ENCODE results near the gene HS1BP3.
A peak's percentile ranks its signal among the peaks of the same experiment; 100 is the strongest.

Gene HS1BP3

DNA sequence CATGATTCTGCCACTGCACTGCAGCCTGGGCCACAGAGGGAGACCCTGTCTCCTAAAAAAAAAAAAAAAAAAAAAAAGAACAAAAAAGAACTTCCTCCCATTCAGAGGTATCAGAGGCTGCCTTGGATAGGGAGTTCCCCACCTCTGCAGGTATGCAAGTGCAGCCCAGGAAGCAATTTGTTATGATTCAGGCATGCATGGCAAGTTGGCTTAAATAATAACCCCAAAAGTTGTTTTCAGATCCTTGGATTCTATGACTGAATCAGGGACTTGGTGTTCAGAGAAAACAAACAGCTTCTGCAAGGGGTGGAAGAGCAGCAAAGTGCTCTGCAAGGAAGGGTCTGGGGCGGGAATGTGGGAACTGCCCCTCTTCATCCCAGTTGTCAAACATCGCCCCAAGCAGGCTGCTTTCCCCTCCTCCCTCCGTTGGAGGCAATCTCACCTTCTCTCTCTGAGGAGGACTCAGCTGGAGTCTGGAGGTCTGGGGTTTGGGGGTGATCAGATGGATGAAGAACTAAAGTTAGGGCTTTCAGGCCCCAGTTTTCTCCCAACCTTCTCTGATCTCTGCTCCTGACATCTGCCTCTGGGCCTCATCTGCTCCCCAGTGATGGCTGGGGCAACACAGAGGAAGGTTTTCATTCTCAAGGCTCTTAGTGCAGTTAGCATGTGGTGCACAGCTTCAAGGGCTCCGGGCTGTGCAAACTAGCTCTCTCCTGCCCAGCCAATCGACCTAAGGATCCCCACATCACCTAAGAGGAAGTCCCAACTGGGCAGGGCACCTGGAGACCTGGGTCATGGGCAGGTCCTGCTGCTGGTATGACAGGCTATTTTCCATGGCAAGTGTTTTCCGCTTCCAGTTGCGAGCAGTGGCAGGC is 12.5 kb upstream of the HS1BP3 start:
- TF ChIP-seq NFIC (IDR thresholded peaks at IDR 0.05) (no peak), TAF1 (IDR thresholded peaks at IDR 0.05; ENCODE audit: low read depth) (no peak), YY1 (IDR thresholded peaks at IDR 0.05; ENCODE audit: low read depth) (no peak), RAD21 (IDR thresholded peaks at IDR 0.05; ENCODE audit: low read depth) (no peak), CEBPB (IDR thresholded peaks at IDR 0.05) (no peak), FOXM1 (IDR thresholded peaks at IDR 0.05; ENCODE audit: borderline replicate concordance, low read depth) (no peak), EGR1 (IDR thresholded peaks at IDR 0.05) (no peak), EP300 (IDR thresholded peaks at IDR 0.05; ENCODE audit: borderline replicate concordance) (no peak), ZBTB7A (IDR thresholded peaks at IDR 0.05; ENCODE audit: low read depth) (no peak), TCF12 (IDR thresholded peaks at IDR 0.05; ENCODE audit: low read depth) (no peak), CREB1 (IDR thresholded peaks at IDR 0.05; ENCODE audit: low read depth) (no peak), TEAD4 (IDR thresholded peaks at IDR 0.05) (no peak)
- TF ChIP-seq, protein P1, sequence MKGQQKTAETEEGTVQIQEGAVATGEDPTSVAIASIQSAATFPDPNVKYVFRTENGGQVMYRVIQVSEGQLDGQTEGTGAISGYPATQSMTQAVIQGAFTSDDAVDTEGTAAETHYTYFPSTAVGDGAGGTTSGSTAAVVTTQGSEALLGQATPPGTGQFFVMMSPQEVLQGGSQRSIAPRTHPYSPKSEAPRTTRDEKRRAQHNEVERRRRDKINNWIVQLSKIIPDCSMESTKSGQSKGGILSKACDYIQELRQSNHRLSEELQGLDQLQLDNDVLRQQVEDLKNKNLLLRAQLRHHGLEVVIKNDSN (IDR thresholded peaks at IDR 0.05): no peak
- TF ChIP-seq, protein P2, sequence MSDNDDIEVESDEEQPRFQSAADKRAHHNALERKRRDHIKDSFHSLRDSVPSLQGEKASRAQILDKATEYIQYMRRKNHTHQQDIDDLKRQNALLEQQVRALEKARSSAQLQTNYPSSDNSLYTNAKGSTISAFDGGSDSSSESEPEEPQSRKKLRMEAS (IDR thresholded peaks at IDR 0.05): no peak
- TF ChIP-seq, protein P3, sequence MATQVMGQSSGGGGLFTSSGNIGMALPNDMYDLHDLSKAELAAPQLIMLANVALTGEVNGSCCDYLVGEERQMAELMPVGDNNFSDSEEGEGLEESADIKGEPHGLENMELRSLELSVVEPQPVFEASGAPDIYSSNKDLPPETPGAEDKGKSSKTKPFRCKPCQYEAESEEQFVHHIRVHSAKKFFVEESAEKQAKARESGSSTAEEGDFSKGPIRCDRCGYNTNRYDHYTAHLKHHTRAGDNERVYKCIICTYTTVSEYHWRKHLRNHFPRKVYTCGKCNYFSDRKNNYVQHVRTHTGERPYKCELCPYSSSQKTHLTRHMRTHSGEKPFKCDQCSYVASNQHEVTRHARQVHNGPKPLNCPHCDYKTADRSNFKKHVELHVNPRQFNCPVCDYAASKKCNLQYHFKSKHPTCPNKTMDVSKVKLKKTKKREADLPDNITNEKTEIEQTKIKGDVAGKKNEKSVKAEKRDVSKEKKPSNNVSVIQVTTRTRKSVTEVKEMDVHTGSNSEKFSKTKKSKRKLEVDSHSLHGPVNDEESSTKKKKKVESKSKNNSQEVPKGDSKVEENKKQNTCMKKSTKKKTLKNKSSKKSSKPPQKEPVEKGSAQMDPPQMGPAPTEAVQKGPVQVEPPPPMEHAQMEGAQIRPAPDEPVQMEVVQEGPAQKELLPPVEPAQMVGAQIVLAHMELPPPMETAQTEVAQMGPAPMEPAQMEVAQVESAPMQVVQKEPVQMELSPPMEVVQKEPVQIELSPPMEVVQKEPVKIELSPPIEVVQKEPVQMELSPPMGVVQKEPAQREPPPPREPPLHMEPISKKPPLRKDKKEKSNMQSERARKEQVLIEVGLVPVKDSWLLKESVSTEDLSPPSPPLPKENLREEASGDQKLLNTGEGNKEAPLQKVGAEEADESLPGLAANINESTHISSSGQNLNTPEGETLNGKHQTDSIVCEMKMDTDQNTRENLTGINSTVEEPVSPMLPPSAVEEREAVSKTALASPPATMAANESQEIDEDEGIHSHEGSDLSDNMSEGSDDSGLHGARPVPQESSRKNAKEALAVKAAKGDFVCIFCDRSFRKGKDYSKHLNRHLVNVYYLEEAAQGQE (IDR thresholded peaks at IDR 0.05; ENCODE audit: low read depth): no peak

DNA sequence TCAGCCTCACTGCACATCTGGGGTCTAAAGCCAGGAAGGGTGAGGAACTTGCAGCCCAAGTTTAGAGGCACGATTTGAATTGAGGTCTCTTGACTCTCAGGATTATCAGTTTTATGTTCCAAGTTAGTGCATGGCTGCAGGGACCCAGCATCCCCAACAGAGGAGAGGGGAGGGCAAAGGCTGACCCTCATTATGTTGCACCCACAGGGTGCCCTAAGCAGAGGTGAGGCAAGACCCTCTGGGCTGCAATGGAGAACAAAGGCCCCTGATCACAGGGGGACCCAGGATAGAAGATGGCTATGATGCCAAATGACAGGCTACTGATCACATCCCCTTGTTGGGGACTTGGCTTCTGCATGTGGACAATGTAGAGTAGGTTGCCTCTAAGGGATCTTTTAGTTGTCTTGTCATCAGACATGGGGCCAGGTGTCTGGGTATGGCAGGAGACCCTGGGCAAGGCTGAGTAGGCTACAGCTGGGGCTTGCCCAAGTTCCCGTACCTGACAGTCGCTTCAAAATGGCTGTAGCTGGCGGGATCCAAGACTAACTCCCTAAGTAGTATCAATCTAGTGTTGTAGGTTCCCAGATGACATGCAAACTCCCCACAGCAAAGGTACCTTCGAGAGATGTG is 11.5 kb upstream of the HS1BP3 start:
- TF ChIP-seq NFIC (IDR thresholded peaks at IDR 0.05) (no peak), TAF1 (IDR thresholded peaks at IDR 0.05; ENCODE audit: low read depth) (no peak), CREB1 (IDR thresholded peaks at IDR 0.05; ENCODE audit: low read depth) (no peak), CEBPB (IDR thresholded peaks at IDR 0.05) (no peak), ZBTB7A (IDR thresholded peaks at IDR 0.05; ENCODE audit: low read depth) (no peak), EP300 (IDR thresholded peaks at IDR 0.05; ENCODE audit: borderline replicate concordance) (no peak), YY1 (IDR thresholded peaks at IDR 0.05; ENCODE audit: low read depth) (no peak), TCF12 (IDR thresholded peaks at IDR 0.05; ENCODE audit: low read depth) (no peak), RAD21 (IDR thresholded peaks at IDR 0.05; ENCODE audit: low read depth) (no peak), TEAD4 (IDR thresholded peaks at IDR 0.05) (no peak), FOXM1 (IDR thresholded peaks at IDR 0.05; ENCODE audit: borderline replicate concordance, low read depth) (no peak), EGR1 (IDR thresholded peaks at IDR 0.05) (no peak)
- TF ChIP-seq, protein P2 (IDR thresholded peaks at IDR 0.05): no peak
- TF ChIP-seq, protein P1 (IDR thresholded peaks at IDR 0.05): no peak
- TF ChIP-seq, protein P3 (IDR thresholded peaks at IDR 0.05; ENCODE audit: low read depth): no peak

DNA sequence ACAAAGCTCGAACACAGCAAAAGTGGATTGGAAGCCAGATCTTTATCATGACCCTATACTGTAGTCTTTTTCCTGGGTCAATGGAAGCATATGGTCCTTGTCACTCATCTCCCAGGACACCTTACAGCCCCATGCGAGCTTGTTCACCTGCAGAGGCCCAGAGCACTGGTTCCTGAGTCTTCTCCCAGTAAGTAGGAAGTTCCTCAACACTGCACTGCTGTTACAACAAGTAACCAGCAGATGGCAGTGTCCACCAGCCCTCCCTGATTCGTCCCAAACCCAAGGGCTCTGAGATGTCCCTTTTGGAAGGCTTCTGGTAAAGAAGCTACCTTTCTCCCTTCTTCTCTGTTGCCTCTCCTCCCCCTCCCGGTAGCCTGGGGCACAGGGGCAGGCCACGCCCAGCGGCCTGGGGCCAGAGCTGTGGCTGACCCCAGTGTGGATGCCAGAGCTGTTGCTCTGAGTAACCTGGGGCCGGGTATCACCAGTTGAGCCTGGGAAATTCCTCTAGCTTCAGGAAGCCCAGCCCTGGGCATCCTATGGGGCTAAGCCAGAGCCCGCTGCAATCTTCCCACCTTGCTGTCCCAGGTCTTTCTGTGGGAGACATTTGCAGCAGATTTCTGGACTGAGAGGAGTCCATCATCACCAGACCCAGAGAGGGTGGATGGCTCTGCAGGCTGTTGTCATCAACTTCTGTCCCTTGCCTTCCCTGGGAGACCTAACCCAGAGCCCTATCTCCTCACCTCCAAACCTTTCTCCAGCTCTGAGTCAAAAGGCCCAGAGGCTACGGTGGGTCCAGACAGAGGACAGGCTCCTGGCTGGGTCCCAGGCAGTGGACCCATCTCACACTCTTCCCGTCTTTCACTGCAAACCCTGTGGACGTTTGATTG is 10.8 kb upstream of the HS1BP3 start:
- peak; percentile 96 for TF ChIP-seq RAD21 (IDR thresholded peaks at IDR 0.05; ENCODE audit: low read depth)
- TF ChIP-seq, protein P2 (IDR thresholded peaks at IDR 0.05): no peak

DNA sequence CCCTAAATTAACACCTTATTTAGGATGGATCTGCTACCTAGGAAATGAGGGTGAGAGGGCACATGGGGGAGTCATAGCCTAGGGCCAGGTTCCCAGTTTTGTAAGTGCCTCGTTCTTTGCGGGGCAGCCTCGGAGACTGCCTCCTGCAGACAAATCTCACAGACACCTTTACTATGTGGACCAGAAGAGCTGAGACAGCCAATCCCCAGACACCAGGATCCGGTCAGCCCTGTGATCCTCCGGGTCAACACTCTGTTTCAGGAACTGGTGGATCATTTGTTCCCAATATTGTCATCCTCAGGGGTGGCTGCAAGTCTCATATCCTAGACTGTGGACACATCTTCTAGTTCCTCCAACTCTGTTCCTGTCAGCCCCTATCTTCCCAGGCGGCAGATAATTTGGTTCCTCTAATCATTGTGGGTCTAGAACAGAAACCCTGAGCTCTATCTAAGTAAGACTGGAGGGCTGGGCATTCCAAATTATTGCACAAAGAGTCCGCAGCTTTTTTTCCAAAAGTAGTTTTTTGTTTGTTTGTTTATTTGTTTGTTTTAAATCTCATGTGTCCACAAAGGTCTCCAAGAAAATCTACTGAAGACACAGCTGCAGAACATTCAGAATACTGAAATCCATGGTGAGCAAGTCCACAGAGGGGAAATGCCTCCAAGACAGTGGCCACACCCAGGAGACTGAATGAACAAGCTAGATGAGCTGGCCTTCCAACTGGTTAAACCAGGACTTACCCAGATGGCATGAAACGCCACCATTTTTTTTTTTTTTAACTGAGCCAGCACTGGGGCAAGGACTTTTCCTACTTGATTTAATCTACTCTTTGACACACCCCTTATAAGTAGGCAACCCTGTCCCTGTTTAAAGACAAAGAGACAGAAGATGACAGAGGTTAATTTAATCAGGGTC is 9.9 kb upstream of the HS1BP3 start:
- TF ChIP-seq TAF1 (IDR thresholded peaks at IDR 0.05; ENCODE audit: low read depth) (no peak), CEBPB (IDR thresholded peaks at IDR 0.05) (no peak), ZBTB7A (IDR thresholded peaks at IDR 0.05; ENCODE audit: low read depth) (no peak), YY1 (IDR thresholded peaks at IDR 0.05; ENCODE audit: low read depth) (no peak), EGR1 (IDR thresholded peaks at IDR 0.05) (no peak), FOXM1 (IDR thresholded peaks at IDR 0.05; ENCODE audit: borderline replicate concordance, low read depth) (no peak), TCF12 (IDR thresholded peaks at IDR 0.05; ENCODE audit: low read depth) (no peak), CREB1 (IDR thresholded peaks at IDR 0.05; ENCODE audit: low read depth) (no peak)
- TF ChIP-seq, protein P2 (IDR thresholded peaks at IDR 0.05): no peak
- TF ChIP-seq, protein P3 (IDR thresholded peaks at IDR 0.05; ENCODE audit: low read depth): no peak
